Left lung (tissue), 10 donors: ENCODE data around the gene EGFL7. TPM values are rescaled to one million over a fixed set of nuclear protein-coding genes. Genes with fewer than 3 reads are reported as not detected.
A peak's percentile ranks its signal among the peaks of the same experiment; 100 is the strongest.

Source experiments
- ATAC-seq: fragments of 200-7000 bp; cut with Tn5 transposase; one replicate; pipeline ENCODE4 v1.9.1; 2020; ENCODE audit warnings: moderate library complexity
- DNase-seq, 4 donors: peaks; one replicate each; pipeline ENCODE4 v3.0.0-alpha.2; 2013 to 2020
- H3K27ac ChIP-seq, 2 donors: fragments of 200-600 bp; sonication (generic) in 1 of 2; one replicate each; pipeline versions ENCODE4 v1.5.0 to v1.8.0; 2020 to 2021
- H3K27me3 ChIP-seq, 2 donors: fragments of 200-600 bp; sonication (generic) in 1 of 2; one replicate each; pipeline versions ENCODE4 v1.5.0 to v1.8.0; 2020 to 2021
- H3K36me3 ChIP-seq, 2 donors: fragments of 200-600 bp; sonication (generic) in 1 of 2; one replicate each; pipeline versions ENCODE4 v1.5.0 to v1.8.0; 2020 to 2021
- H3K4me1 ChIP-seq, 2 donors: fragments of 200-600 bp; one replicate each; pipeline ENCODE4 v1.8.0; 2021
- H3K4me3 ChIP-seq, 2 donors: fragments of 200-600 bp; sonication (generic) in 1 of 2; one replicate each; pipeline versions ENCODE4 v1.5.0 to v1.8.0; 2020 to 2021; ENCODE audit warnings: mild to moderate bottlenecking in 1 of 2
- H3K9me3 ChIP-seq, 2 donors: fragments of 200-600 bp; sonication (generic) in 1 of 2; one replicate each; pipeline versions ENCODE4 v1.5.0 to v1.8.0; 2020 to 2021
- CTCF ChIP-seq, 2 donors: fragments of 200-600 bp; sonication (generic) in 1 of 2; IDR thresholded peaks; one replicate each; pipeline versions ENCODE4 v1.5.0 to v1.8.0; 2021; ENCODE audit warnings: antibody characterized with exemption in 2 of 2
- intact Hi-C, 2 donors: fragments of 100-400 bp; cut with DNase I; formaldehyde crosslinking; loops; one replicate each; pipeline versions ENCODE4 v1.11.2 to v1.14.2; 2022
- polyA plus RNA-seq, 6 donors: library from polyadenylated mRNA; unstranded; fragments of 120-200 nt; gene quantifications; one replicate each; pipeline ENCODE4 v1.2.1, GENCODE V29; 2013; ENCODE audit not compliant: insufficient read length in 6 of 6
- total RNA-seq, 2 donors: library from RNA; stranded (reverse); fragmentation: NEBNext Ultra II Directional; extraction: Animal tissue kit (Norgen Biotek cat#: 25700); gene quantifications; one replicate each; pipeline ENCODE4 v1.2.1, GENCODE V29; 2021
- donor health status: DM: no; HTN: yes; CAD: no.
- donor health status: DM: no; HTN: no; CAD: no.

Gene EGFL7
- total and polyA plus RNA-seq, 8 donors, result 65.7 to 165 (median 101) TPM

DNA sequence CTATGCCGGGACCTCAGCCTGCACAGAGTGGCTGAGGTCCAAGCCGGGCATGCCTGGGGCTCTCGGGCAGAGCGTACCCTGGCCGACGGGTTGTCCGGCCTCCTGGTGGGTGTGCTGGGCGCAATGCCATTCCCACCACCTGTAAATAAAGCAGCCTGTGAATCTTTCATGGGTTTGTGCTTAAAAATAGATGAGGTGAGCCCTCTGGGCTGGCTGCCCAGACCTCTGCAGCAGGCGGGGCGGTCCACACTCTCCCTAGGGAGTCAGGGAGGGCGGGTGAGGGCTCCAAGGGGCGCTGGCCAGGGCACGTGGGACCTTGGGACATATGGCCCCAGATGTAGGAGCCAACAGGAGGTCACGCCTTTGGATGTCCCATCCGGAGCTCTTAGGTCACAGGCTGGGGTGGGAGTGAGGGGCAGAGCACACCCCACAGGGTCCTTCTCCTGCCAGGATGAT lies 28.1 kb downstream of the EGFL7 start:
- ATAC-seq (no peak), DNase-seq (peak in 1 of 4 donors; percentile 63)
- Histone ChIP-seq H3K27me3 (no peaks in the 10 kb centered on the region), H3K4me1 (peaks cover 20 to 76% of the 10 kb centered on the region in 2 donors), H3K4me3 (no peak overlapping the region), H3K9me3 (no peaks in the 10 kb centered on the region), H3K36me3 (no peaks in the 10 kb centered on the region), H3K27ac (peak overlapping the region in 1 of 2 donors; percentile 39)
- intact Hi-C loops, result no loop called here
- no peak for TF ChIP-seq CTCF (IDR thresholded peaks at IDR 0.05)

DNA sequence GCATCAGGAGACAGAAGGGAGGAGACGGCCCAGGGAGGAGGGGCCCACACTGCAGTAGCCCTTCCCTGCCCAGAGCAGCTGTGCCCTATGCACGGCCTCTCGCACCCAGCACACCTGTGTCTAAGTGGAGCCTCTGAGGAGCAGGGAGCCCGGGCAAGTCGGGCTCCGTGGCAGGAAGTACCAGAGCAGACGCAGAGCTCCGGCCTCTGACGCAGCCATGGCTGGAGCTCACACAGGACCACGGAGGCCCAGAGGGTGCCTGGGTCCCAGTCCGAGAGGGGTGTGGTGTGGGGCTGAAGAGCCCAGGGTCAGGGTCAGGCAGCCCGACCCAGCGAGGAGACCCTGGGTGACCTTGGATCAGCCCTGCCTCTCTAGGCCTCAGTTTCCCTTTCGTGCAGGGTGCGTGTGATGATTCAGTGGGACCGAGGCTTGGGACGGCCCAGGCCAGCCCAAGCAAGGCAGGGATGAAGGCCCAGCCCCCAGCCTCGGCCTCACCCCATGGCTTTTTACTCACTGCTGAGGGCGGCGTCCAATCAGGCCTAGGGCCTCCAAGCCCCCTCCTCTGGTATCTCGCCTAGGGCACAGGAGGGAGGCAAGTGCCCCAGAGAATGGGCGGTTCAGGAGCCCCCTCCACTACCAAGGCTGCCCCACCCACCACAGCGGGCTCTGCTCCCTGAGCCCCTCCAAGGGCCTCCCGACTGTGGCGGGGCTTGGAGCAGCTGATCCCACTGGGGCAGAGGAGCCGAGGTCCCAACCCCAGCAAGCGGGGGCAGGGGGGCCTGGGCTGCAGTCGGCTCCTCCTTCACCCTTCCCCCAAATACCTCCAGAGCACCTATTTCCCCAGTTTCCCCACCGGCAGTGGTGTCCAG lies 28.8 kb downstream of the EGFL7 start:
- ATAC-seq, result no peak
- no peaks in the 10 kb centered on the region for H3K27me3 ChIP-seq
- H3K9me3 ChIP-seq, result no peaks in the 10 kb centered on the region
- TF ChIP-seq CTCF (IDR thresholded peaks at IDR 0.05), result no peak
- intact Hi-C loops, result no loop called here
- H3K4me3 ChIP-seq, result no peak overlapping the region
- no peak for DNase-seq
- H3K27ac ChIP-seq, result no peak overlapping the region
- H3K36me3 ChIP-seq, result no peaks in the 10 kb centered on the region
- peaks cover 17 to 77% of the 10 kb centered on the region in 2 donors for H3K4me1 ChIP-seq

GRCh38 chr9:136692185-136693134 lies 29.7 kb downstream of the EGFL7 start:
- no peak overlapping the region for H3K4me3 ChIP-seq
- no peak for TF ChIP-seq CTCF (IDR thresholded peaks at IDR 0.05)
- H3K4me1 ChIP-seq, result peaks cover 17 to 82% of the 10 kb centered on the region in 2 donors

GRCh38 chr9:136693135-136693489 lies 30.4 kb downstream of the EGFL7 start:
- no peaks in the 10 kb centered on the region for H3K36me3 ChIP-seq
- intact Hi-C loops, result no loop called here
- no peak for TF ChIP-seq CTCF (IDR thresholded peaks at IDR 0.05)
- no peak for DNase-seq
- H3K4me1 ChIP-seq, result peaks cover 18 to 82% of the 10 kb centered on the region in 2 donors
- no peaks in the 10 kb centered on the region for H3K9me3 ChIP-seq
- no peak overlapping the region for H3K4me3 ChIP-seq
- H3K27me3 ChIP-seq, result no peaks in the 10 kb centered on the region
- H3K27ac ChIP-seq, result peak overlapping the region; percentile 65 to 70
- no peak for ATAC-seq

More at GRCh38 chr9:136692185-136693134, 29.7 kb downstream of the EGFL7 start:
- no peak for DNase-seq
- no peaks in the 10 kb centered on the region for H3K27me3 ChIP-seq
- H3K27ac ChIP-seq, result peak overlapping the region in 1 of 2 donors; percentile 70
- no peaks in the 10 kb centered on the region for H3K9me3 ChIP-seq
- ATAC-seq, result no peak
- intact Hi-C loops, result no loop called here
- no peaks in the 10 kb centered on the region for H3K36me3 ChIP-seq
